ENCODE measurements around the gene PREPL. TPM values are rescaled to one million over a fixed set of nuclear protein-coding genes. Genes with fewer than 3 reads are reported as not detected.

Gene PREPL
- total RNA-seq, 1 experiment from 2014 or later = 48.3 TPM

- Histone ChIP-seq H3K4me3 (peak overlapping the region; percentile 23), H3K9me3 (no peaks in the 10 kb centered on the region), H3K36me3 (peaks cover 29% of the 10 kb centered on the region), H3K27me3 (no peaks in the 10 kb centered on the region)
- peak; percentile 77 for DNase-seq
These were observed 2.8 kb downstream of the PREPL start for GRCh38 chr2:44358503-44358902.

GRCh38 chr2:44354761-44355160 lies 6.5 kb downstream of the PREPL start:
- no peaks in the 10 kb centered on the region for H3K27me3 ChIP-seq
- DNase-seq = no peak
- H3K4me3 ChIP-seq = no peak overlapping the region

GRCh38 chr2:44352510-44352909 lies 8.8 kb downstream of the PREPL start:
- Histone ChIP-seq H3K36me3 (peaks cover 23% of the 10 kb centered on the region), H3K4me3 (no peak overlapping the region), H3K27me3 (no peaks in the 10 kb centered on the region), H3K9me3 (no peaks in the 10 kb centered on the region)
- no peak for DNase-seq

More at GRCh38 chr2:44354761-44355160, 6.5 kb downstream of the PREPL start:
- Histone ChIP-seq H3K36me3 (peaks cover 29% of the 10 kb centered on the region), H3K9me3 (no peaks in the 10 kb centered on the region)

GRCh38 chr2:44351676-44352075 lies 9.6 kb downstream of the PREPL start:
- peaks cover 14% of the 10 kb centered on the region for H3K36me3 ChIP-seq
- H3K4me3 ChIP-seq = no peak overlapping the region
- DNase-seq = no peak
- no peaks in the 10 kb centered on the region for H3K9me3 ChIP-seq
- H3K27me3 ChIP-seq = no peaks in the 10 kb centered on the region

- no peaks in the 10 kb centered on the region for H3K9me3 ChIP-seq
- H3K4me3 ChIP-seq = no peak overlapping the region
- H3K27me3 ChIP-seq = no peaks in the 10 kb centered on the region
- peaks cover 11% of the 10 kb centered on the region for H3K36me3 ChIP-seq
- peak; percentile 80 for DNase-seq
These were observed 10.2 kb downstream of the PREPL start for GRCh38 chr2:44351088-44351487.

- no peaks in the 10 kb centered on the region for H3K27me3 ChIP-seq
- H3K4me3 ChIP-seq = no peak overlapping the region
- H3K36me3 ChIP-seq = peaks cover 11% of the 10 kb centered on the region
- H3K9me3 ChIP-seq = no peaks in the 10 kb centered on the region
- no peak for DNase-seq
These were observed 11.8 kb downstream of the PREPL start for GRCh38 chr2:44349506-44349905.

GRCh38 chr2:44348400-44348799 lies 12.9 kb downstream of the PREPL start:
- Histone ChIP-seq H3K4me3 (no peak overlapping the region), H3K36me3 (peaks cover 14% of the 10 kb centered on the region), H3K9me3 (no peaks in the 10 kb centered on the region), H3K27me3 (no peaks in the 10 kb centered on the region)
- DNase-seq = peak; percentile 69

- Histone ChIP-seq H3K4me3 (no peak overlapping the region), H3K27me3 (no peaks in the 10 kb centered on the region), H3K36me3 (peaks cover 21% of the 10 kb centered on the region), H3K9me3 (no peaks in the 10 kb centered on the region)
- DNase-seq = no peak
These were observed 13.8 kb downstream of the PREPL start for GRCh38 chr2:44347526-44347925.

- Histone ChIP-seq H3K36me3 (peaks cover 62% of the 10 kb centered on the region), H3K9me3 (no peaks in the 10 kb centered on the region), H3K4me3 (no peak overlapping the region), H3K27me3 (no peaks in the 10 kb centered on the region)
- no peak for DNase-seq
These were observed 18.4 kb downstream of the PREPL start for GRCh38 chr2:44342854-44343253.

- H3K27me3 ChIP-seq = no peaks in the 10 kb centered on the region
- peaks cover 83% of the 10 kb centered on the region for H3K36me3 ChIP-seq
- H3K9me3 ChIP-seq = no peaks in the 10 kb centered on the region
- DNase-seq = no peak
- H3K4me3 ChIP-seq = no peak overlapping the region
These were observed 25.3 kb downstream of the PREPL start for GRCh38 chr2:44335806-44336538.

GRCh38 chr2:44333994-44334393 lies 27.3 kb downstream of the PREPL start:
- peaks cover 87% of the 10 kb centered on the region for H3K36me3 ChIP-seq
- no peak overlapping the region for H3K4me3 ChIP-seq
- no peak for DNase-seq
- no peaks in the 10 kb centered on the region for H3K27me3 ChIP-seq
- no peaks in the 10 kb centered on the region for H3K9me3 ChIP-seq

GRCh38 chr2:44330801-44331200 lies 30.5 kb downstream of the PREPL start:
- Histone ChIP-seq H3K4me3 (no peak overlapping the region), H3K36me3 (peaks cover 75% of the 10 kb centered on the region), H3K9me3 (no peaks in the 10 kb centered on the region), H3K27me3 (no peaks in the 10 kb centered on the region)
- DNase-seq = no peak

- no peak for DNase-seq
- Histone ChIP-seq H3K27me3 (no peaks in the 10 kb centered on the region), H3K36me3 (peaks cover 69% of the 10 kb centered on the region), H3K9me3 (no peaks in the 10 kb centered on the region), H3K4me3 (no peak overlapping the region)
These were observed 32.0 kb downstream of the PREPL start for GRCh38 chr2:44329343-44329742.

GRCh38 chr2:44328750-44329149 lies 32.5 kb downstream of the PREPL start:
- no peaks in the 10 kb centered on the region for H3K27me3 ChIP-seq
- no peak for DNase-seq
- H3K9me3 ChIP-seq = no peaks in the 10 kb centered on the region

GRCh38 chr2:44326548-44327264 lies 34.6 kb downstream of the PREPL start:
- Histone ChIP-seq H3K36me3 (peaks cover 72% of the 10 kb centered on the region), H3K9me3 (no peaks in the 10 kb centered on the region), H3K27me3 (no peaks in the 10 kb centered on the region), H3K4me3 (no peak overlapping the region)
- DNase-seq = no peak

More at GRCh38 chr2:44328750-44329149, 32.5 kb downstream of the PREPL start:
- H3K36me3 ChIP-seq = peaks cover 71% of the 10 kb centered on the region
- H3K4me3 ChIP-seq = no peak overlapping the region

GRCh38 chr2:44325897-44326296 lies 35.4 kb downstream of the PREPL start:
- DNase-seq = no peak
- no peaks in the 10 kb centered on the region for H3K9me3 ChIP-seq
- no peak overlapping the region for H3K4me3 ChIP-seq
- H3K27me3 ChIP-seq = no peaks in the 10 kb centered on the region
- H3K36me3 ChIP-seq = peaks cover 74% of the 10 kb centered on the region

GRCh38 chr2:44324971-44325426 lies 36.3 kb downstream of the PREPL start:
- no peak overlapping the region for H3K4me3 ChIP-seq
- DNase-seq = peak; percentile 22
- H3K36me3 ChIP-seq = peaks cover 76% of the 10 kb centered on the region
- no peaks in the 10 kb centered on the region for H3K9me3 ChIP-seq
- H3K27me3 ChIP-seq = no peaks in the 10 kb centered on the region

GRCh38 chr2:44321360-44321759 lies 39.9 kb downstream of the PREPL start:
- no peak for DNase-seq
- no peak overlapping the region for H3K4me3 ChIP-seq
- no peaks in the 10 kb centered on the region for H3K27me3 ChIP-seq
- H3K9me3 ChIP-seq = no peaks in the 10 kb centered on the region; the same call in 1 of the 2 replicates
- H3K36me3 ChIP-seq = peaks cover 78% of the 10 kb centered on the region
